ENCODE data around the gene CNGA1.

- TF ChIP-seq, protein P1, sequence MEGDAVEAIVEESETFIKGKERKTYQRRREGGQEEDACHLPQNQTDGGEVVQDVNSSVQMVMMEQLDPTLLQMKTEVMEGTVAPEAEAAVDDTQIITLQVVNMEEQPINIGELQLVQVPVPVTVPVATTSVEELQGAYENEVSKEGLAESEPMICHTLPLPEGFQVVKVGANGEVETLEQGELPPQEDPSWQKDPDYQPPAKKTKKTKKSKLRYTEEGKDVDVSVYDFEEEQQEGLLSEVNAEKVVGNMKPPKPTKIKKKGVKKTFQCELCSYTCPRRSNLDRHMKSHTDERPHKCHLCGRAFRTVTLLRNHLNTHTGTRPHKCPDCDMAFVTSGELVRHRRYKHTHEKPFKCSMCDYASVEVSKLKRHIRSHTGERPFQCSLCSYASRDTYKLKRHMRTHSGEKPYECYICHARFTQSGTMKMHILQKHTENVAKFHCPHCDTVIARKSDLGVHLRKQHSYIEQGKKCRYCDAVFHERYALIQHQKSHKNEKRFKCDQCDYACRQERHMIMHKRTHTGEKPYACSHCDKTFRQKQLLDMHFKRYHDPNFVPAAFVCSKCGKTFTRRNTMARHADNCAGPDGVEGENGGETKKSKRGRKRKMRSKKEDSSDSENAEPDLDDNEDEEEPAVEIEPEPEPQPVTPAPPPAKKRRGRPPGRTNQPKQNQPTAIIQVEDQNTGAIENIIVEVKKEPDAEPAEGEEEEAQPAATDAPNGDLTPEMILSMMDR (IDR thresholded peaks at IDR 0.05): no peak
- TF ChIP-seq POLR2A (IDR thresholded peaks at IDR 0.05): no peak
Observed at GRCh38 chr4:48018112-48018511, 1.6 kb upstream of the CNGA1 start.

All from heart left ventricle (tissue), 13 donors.